ENCODE data around the gene BANP.
"Not testable (repeated sequence)": the region's sequence is repeated elsewhere in the genome, so short reads cannot be mapped to it uniquely, and the experiment has no call there.

BANP gene

DNA sequence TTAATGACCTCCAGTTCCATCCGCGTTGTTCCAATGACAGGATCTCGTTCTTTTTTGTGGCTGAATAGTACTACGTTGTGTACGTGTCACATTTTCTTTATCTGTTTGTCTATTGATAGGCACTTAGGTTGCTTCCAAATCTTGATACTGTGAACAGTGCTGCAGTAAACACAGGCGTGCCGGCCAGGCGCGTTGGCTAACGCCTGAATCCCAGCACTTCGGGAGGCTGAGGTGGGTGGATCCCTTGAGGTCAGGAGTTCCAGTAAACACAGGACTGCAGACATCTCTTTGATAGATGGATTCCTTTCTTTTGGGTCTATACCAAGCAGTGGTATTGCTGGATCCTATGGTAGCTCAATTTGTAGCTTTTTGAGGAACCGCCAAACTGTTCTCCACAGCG lies 160.7 kb downstream of the BANP start:
- DNase-seq; H2BK120ac ChIP-seq (ENCODE audit: low read depth, low read length); H4K91ac ChIP-seq (ENCODE audit: low read length); H3K9me3 ChIP-seq (ENCODE audit: control insufficient read depth, low read length); H2BK15ac ChIP-seq (ENCODE audit: low read depth, poor library complexity, severe bottlenecking); H3K14ac ChIP-seq (ENCODE audit: low read length in 2 of 2); H3K4me2 ChIP-seq (ENCODE audit: low read length, poor library complexity, severe bottlenecking); H3K36me3 ChIP-seq (ENCODE audit: control insufficient read depth in 1 of 2, insufficient read depth in 2 of 2, low read depth in 1 of 2, low read length in 2 of 2); H3K9ac ChIP-seq (ENCODE audit: low read length); H3K4me3 ChIP-seq (ENCODE audit: insufficient read depth in 1 of 2, low read depth in 1 of 2, low read length in 2 of 2); H4K8ac ChIP-seq (ENCODE audit: low read length); H3K23ac ChIP-seq (ENCODE audit: low read length in 2 of 2); H2BK5ac ChIP-seq (ENCODE audit: low read depth, low read length, poor library complexity, severe bottlenecking); H3K27ac ChIP-seq (ENCODE audit: low read length, poor library complexity, severe bottlenecking); H3K18ac ChIP-seq (ENCODE audit: low read depth in 1 of 2, low read length in 2 of 2); H3K4ac ChIP-seq (ENCODE audit: low read depth in 1 of 2, low read length in 2 of 2); H3K79me1 ChIP-seq (replicated peaks; ENCODE audit: low read length, poor library complexity, severe bottlenecking); H2BK12ac ChIP-seq (ENCODE audit: low read length in 2 of 2); H2AK5ac ChIP-seq (ENCODE audit: low read length, severe bottlenecking); H2AFZ ChIP-seq (ENCODE audit: low read depth, low read length): not testable (repeated sequence)
- peaks cover 11% of the 10 kb centered on the region for H3K4me1 ChIP-seq (ENCODE audit: control insufficient read depth, insufficient read depth, low read depth, low read length)
- 95% methylated on average over 13 of the region's 13 CpGs for WGBS
- H3K27me3 ChIP-seq (ENCODE audit: control insufficient read depth in 1 of 2, insufficient read depth in 1 of 2, low read length in 2 of 2), result peaks cover 0 to 32% of the 10 kb centered on the region in 2 experiments

GRCh38 chr16:88113545-88114045 lies 162.4 kb downstream of the BANP start:
- H2AK5ac ChIP-seq (ENCODE audit: low read length, severe bottlenecking), result no peak overlapping the region
- no peak overlapping the region for H4K91ac ChIP-seq (ENCODE audit: low read length)
- no peak overlapping the region for H2AFZ ChIP-seq (ENCODE audit: low read depth, low read length)
- no peak overlapping the region for H2BK12ac ChIP-seq (ENCODE audit: low read length in 2 of 2)
- H2BK120ac ChIP-seq (ENCODE audit: low read depth, low read length), result no peak overlapping the region
- no peak overlapping the region for H3K18ac ChIP-seq (ENCODE audit: low read depth in 1 of 2, low read length in 2 of 2)
- no peak overlapping the region for H3K4ac ChIP-seq (ENCODE audit: low read depth in 1 of 2, low read length in 2 of 2)
- 94% methylated on average over 18 of the region's 20 CpGs for WGBS
- H3K9me3 ChIP-seq (ENCODE audit: control insufficient read depth, low read length), result no peaks in the 10 kb centered on the region
- no peak for DNase-seq
- H3K4me3 ChIP-seq (ENCODE audit: insufficient read depth in 1 of 2, low read depth in 1 of 2, low read length in 2 of 2), result no peak overlapping the region
- H3K23ac ChIP-seq (ENCODE audit: low read length in 2 of 2), result no peak overlapping the region
- peaks cover 0 to 30% of the 10 kb centered on the region in 2 experiments for H3K27me3 ChIP-seq (ENCODE audit: control insufficient read depth in 1 of 2, insufficient read depth in 1 of 2, low read length in 2 of 2)
- H3K79me1 ChIP-seq (replicated peaks; ENCODE audit: low read length, poor library complexity, severe bottlenecking), result no peaks in the 10 kb centered on the region
- H3K14ac ChIP-seq (ENCODE audit: low read length in 2 of 2), result no peak overlapping the region
- peaks cover 22% of the 10 kb centered on the region for H3K4me1 ChIP-seq (ENCODE audit: control insufficient read depth, insufficient read depth, low read depth, low read length)
- H3K4me2 ChIP-seq (ENCODE audit: low read length, poor library complexity, severe bottlenecking), result no peak overlapping the region
- H3K36me3 ChIP-seq (ENCODE audit: control insufficient read depth in 1 of 2, insufficient read depth in 2 of 2, low read depth in 1 of 2, low read length in 2 of 2), result no peaks in the 10 kb centered on the region
- H2BK5ac ChIP-seq (ENCODE audit: low read depth, low read length, poor library complexity, severe bottlenecking), result no peak overlapping the region
- H3K27ac ChIP-seq (ENCODE audit: low read length, poor library complexity, severe bottlenecking), result no peak overlapping the region
- no peak overlapping the region for H2BK15ac ChIP-seq (ENCODE audit: low read depth, poor library complexity, severe bottlenecking)
- no peak overlapping the region for H4K8ac ChIP-seq (ENCODE audit: low read length)
- no peak overlapping the region for H3K9ac ChIP-seq (ENCODE audit: low read length)

GRCh38 chr16:88114541-88115228 lies 163.5 kb downstream of the BANP start:
- not testable (repeated sequence) for H3K9ac ChIP-seq (ENCODE audit: low read length); H2BK5ac ChIP-seq (ENCODE audit: low read depth, low read length, poor library complexity, severe bottlenecking); H3K4ac ChIP-seq (ENCODE audit: low read depth in 1 of 2, low read length in 2 of 2); H3K9me3 ChIP-seq (ENCODE audit: control insufficient read depth, low read length); H3K23ac ChIP-seq (ENCODE audit: low read length in 2 of 2); H2AK5ac ChIP-seq (ENCODE audit: low read length, severe bottlenecking); H3K4me2 ChIP-seq (ENCODE audit: low read length, poor library complexity, severe bottlenecking); H3K36me3 ChIP-seq (ENCODE audit: control insufficient read depth in 1 of 2, insufficient read depth in 2 of 2, low read depth in 1 of 2, low read length in 2 of 2); H2BK120ac ChIP-seq (ENCODE audit: low read depth, low read length); DNase-seq; H3K14ac ChIP-seq (ENCODE audit: low read length in 2 of 2); H3K4me3 ChIP-seq (ENCODE audit: insufficient read depth in 1 of 2, low read depth in 1 of 2, low read length in 2 of 2); H4K8ac ChIP-seq (ENCODE audit: low read length); H3K79me1 ChIP-seq (replicated peaks; ENCODE audit: low read length, poor library complexity, severe bottlenecking); H4K91ac ChIP-seq (ENCODE audit: low read length); H3K27ac ChIP-seq (ENCODE audit: low read length, poor library complexity, severe bottlenecking); H3K18ac ChIP-seq (ENCODE audit: low read depth in 1 of 2, low read length in 2 of 2); H2AFZ ChIP-seq (ENCODE audit: low read depth, low read length)
- H2BK12ac ChIP-seq (ENCODE audit: low read length in 2 of 2), result peak overlapping the region in 1 of 2 experiments; percentile 42
- H3K4me1 ChIP-seq (ENCODE audit: control insufficient read depth, insufficient read depth, low read depth, low read length), result peaks cover 28% of the 10 kb centered on the region
- H3K27me3 ChIP-seq (ENCODE audit: control insufficient read depth in 1 of 2, insufficient read depth in 1 of 2, low read length in 2 of 2), result peaks cover 0 to 25% of the 10 kb centered on the region in 2 experiments
- H2BK15ac ChIP-seq (ENCODE audit: low read depth, poor library complexity, severe bottlenecking), result peak overlapping the region; percentile 23
- WGBS, result 85% methylated on average over 20 of the region's 22 CpGs

DNA sequence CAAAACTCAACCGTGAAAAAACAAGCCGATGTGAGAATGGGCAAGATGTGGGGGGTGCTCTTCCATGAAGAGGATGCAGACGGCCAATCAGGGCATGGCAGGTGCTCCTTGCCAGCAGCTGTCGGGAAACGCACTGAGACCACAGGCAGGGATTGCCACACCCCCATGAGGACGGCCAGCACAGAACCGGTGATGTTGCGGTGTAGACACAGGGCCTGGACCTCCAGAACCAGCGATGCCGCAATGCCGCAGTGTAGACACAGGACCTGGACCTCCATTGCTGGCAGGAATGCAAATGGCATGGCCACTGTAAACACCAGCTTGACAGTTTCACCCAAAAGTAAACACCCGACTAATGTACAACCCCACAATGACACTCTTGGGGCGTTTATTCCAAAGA lies 164.9 kb downstream of the BANP start:
- Histone ChIP-seq H2AK5ac (ENCODE audit: low read length, severe bottlenecking) (no peak overlapping the region), H3K4me1 (ENCODE audit: control insufficient read depth, insufficient read depth, low read depth, low read length) (peaks cover 30% of the 10 kb centered on the region), H3K27ac (ENCODE audit: low read length, poor library complexity, severe bottlenecking) (no peak overlapping the region), H3K4me2 (ENCODE audit: low read length, poor library complexity, severe bottlenecking) (no peak overlapping the region), H2BK120ac (ENCODE audit: low read depth, low read length) (no peak overlapping the region), H3K9ac (ENCODE audit: low read length) (no peak overlapping the region), H4K8ac (ENCODE audit: low read length) (no peak overlapping the region), H3K9me3 (ENCODE audit: control insufficient read depth, low read length) (no peaks in the 10 kb centered on the region), H3K23ac (ENCODE audit: low read length in 2 of 2) (no peak overlapping the region), H3K27me3 (ENCODE audit: control insufficient read depth in 1 of 2, insufficient read depth in 1 of 2, low read length in 2 of 2) (peaks cover 0 to 25% of the 10 kb centered on the region in 2 experiments), H3K79me1 (replicated peaks; ENCODE audit: low read length, poor library complexity, severe bottlenecking) (no peaks in the 10 kb centered on the region), H2BK5ac (ENCODE audit: low read depth, low read length, poor library complexity, severe bottlenecking) (no peak overlapping the region), H3K14ac (ENCODE audit: low read length in 2 of 2) (peak overlapping the region in 1 of 2 experiments; percentile 5), H3K36me3 (ENCODE audit: control insufficient read depth in 1 of 2, insufficient read depth in 2 of 2, low read depth in 1 of 2, low read length in 2 of 2) (no peaks in the 10 kb centered on the region), H3K4me3 (ENCODE audit: insufficient read depth in 1 of 2, low read depth in 1 of 2, low read length in 2 of 2) (no peak overlapping the region), H3K4ac (ENCODE audit: low read depth in 1 of 2, low read length in 2 of 2) (no peak overlapping the region), H2BK15ac (ENCODE audit: low read depth, poor library complexity, severe bottlenecking) (no peak overlapping the region), H2BK12ac (ENCODE audit: low read length in 2 of 2) (no peak overlapping the region), H3K18ac (ENCODE audit: low read depth in 1 of 2, low read length in 2 of 2) (no peak overlapping the region), H4K91ac (ENCODE audit: low read length) (no peak overlapping the region), H2AFZ (ENCODE audit: low read depth, low read length) (no peak overlapping the region)
- no peak for DNase-seq
- 80% methylated on average over 13 of the region's 13 CpGs for WGBS

Measured in mesenchymal stem cell (in vitro differentiated cells and primary cell).